ENCODE results near the gene TAOK1.

DNA sequence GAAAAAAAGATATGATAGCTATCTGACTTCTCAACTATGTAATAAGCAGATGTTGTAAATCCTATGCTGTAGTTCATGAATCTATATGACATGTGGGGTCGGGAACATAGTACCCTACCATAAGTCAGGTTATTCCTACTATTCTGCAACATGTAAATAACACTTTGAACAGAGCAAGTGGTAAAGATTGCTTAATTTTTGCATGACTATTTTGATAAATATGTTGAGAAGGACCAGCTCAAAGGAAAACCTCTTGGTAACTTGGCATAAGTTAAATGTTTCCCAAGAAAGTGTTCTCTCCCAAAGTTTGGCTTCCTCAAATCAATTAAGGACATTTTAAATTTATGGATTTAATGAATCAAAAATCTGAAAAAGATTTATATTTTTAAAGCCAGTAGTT, 114.5 kb downstream of the TAOK1 start:
- TF ChIP-seq, protein P1, sequence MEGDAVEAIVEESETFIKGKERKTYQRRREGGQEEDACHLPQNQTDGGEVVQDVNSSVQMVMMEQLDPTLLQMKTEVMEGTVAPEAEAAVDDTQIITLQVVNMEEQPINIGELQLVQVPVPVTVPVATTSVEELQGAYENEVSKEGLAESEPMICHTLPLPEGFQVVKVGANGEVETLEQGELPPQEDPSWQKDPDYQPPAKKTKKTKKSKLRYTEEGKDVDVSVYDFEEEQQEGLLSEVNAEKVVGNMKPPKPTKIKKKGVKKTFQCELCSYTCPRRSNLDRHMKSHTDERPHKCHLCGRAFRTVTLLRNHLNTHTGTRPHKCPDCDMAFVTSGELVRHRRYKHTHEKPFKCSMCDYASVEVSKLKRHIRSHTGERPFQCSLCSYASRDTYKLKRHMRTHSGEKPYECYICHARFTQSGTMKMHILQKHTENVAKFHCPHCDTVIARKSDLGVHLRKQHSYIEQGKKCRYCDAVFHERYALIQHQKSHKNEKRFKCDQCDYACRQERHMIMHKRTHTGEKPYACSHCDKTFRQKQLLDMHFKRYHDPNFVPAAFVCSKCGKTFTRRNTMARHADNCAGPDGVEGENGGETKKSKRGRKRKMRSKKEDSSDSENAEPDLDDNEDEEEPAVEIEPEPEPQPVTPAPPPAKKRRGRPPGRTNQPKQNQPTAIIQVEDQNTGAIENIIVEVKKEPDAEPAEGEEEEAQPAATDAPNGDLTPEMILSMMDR (conservative IDR thresholded peaks at IDR 0.05; ENCODE audit: low read depth, low read length) = no peak
- no peak for TF ChIP-seq EZH2 (IDR thresholded peaks at IDR 0.05; ENCODE audit: borderline replicate concordance, low read depth, low read length, poor library complexity, severe bottlenecking)
